Neural cell (in vitro differentiated cells): ENCODE results near the gene ANKS1B. TPM values are rescaled to one million over a fixed set of nuclear protein-coding genes. Genes with fewer than 3 reads are reported as not detected.

Experiments used
- H2AFZ ChIP-seq: fragments of 200-600, 300-800 bp; sonication (generic), shearing (Covaris generic); 2 replicates; pipeline ENCODE4 v1.6.0; 2014; ENCODE audit warnings: low read depth, mild to moderate bottlenecking, antibody characterized with exemption, low read length, moderate library complexity
- H3F3A ChIP-seq: fragments of 200-600 bp; shearing (Covaris generic); 2 replicates; pipeline ENCODE4 v1.6.1; 2016; ENCODE audit warnings: mild to moderate bottlenecking, moderate library complexity, mixed read lengths, antibody characterized with exemption, low read length; ENCODE audit not compliant: insufficient read depth, poor library complexity, severe bottlenecking
- H3K27ac ChIP-seq: fragments of 200-600, 300-800 bp; sonication (generic), shearing (Covaris generic); 2 replicates; pipeline ENCODE4 v1.5.1; 2014; ENCODE audit warnings: mild to moderate bottlenecking, low read length, moderate library complexity
- H3K27me3 ChIP-seq: fragments of 300-800, 200-600 bp; sonication (generic), shearing (Covaris generic); 2 replicates; pipeline ENCODE4 v1.6.0; 2014; ENCODE audit warnings: mild to moderate bottlenecking, low read depth, low read length, moderate library complexity; ENCODE audit not compliant: insufficient read depth
- H3K36me3 ChIP-seq: fragments of 300-800, 200-600 bp; sonication (generic), shearing (Covaris generic); 2 replicates; pipeline ENCODE4 v1.5.1; 2014; ENCODE audit warnings: mild to moderate bottlenecking, antibody characterized with exemption, low read length, moderate library complexity; ENCODE audit not compliant: insufficient read depth
- H3K4me2 ChIP-seq: fragments of 300-800, 200-600 bp; sonication (generic), shearing (Covaris generic); 2 replicates; pipeline ENCODE4 v1.6.0; 2014; ENCODE audit warnings: mild to moderate bottlenecking, low read length
- H3K4me3 ChIP-seq: fragments of 300-800, 200-600 bp; sonication (generic), shearing (Covaris generic); 2 replicates; pipeline ENCODE4 v1.5.1; 2014; ENCODE audit warnings: mild to moderate bottlenecking, low read length, moderate library complexity
- H3K79me2 ChIP-seq: fragments of 200-600 bp; shearing (Covaris generic); replicated peaks from 2 replicates; pipeline ENCODE4 v1.6.0; 2014; ENCODE audit warnings: mild to moderate bottlenecking, low read length, moderate library complexity; ENCODE audit not compliant: insufficient read depth
- H3K9ac ChIP-seq: fragments of 300-800, 200-600 bp; sonication (generic), shearing (Covaris generic); 2 replicates; pipeline ENCODE4 v1.6.1; 2016; ENCODE audit warnings: mild to moderate bottlenecking, low read length, mixed read lengths
- H3K9me2 ChIP-seq: fragments of 200-600 bp; shearing (Covaris generic); 2 replicates; pipeline ENCODE4 v1.6.1; 2016; ENCODE audit warnings: mild to moderate bottlenecking, low read length, mixed read lengths; ENCODE audit not compliant: insufficient read depth
- H3K9me3 ChIP-seq: fragments of 200-600, 300-800 bp; sonication (generic), shearing (Covaris generic); 2 replicates; pipeline ENCODE4 v1.6.1; 2016; ENCODE audit warnings: mild to moderate bottlenecking, mixed run types, low read length, moderate library complexity, mixed read lengths
- H4K20me1 ChIP-seq: fragments of 200-600 bp; shearing (Covaris generic); 2 replicates; pipeline ENCODE4 v1.6.1; 2016; ENCODE audit warnings: mild to moderate bottlenecking, mixed run types; ENCODE audit not compliant: insufficient read depth
- EP300 ChIP-seq: fragments of 450-650 bp; conservative IDR thresholded peaks from 2 replicates; pipeline ENCODE4 v1.6.1; 2014; ENCODE audit warnings: antibody characterized with exemption, mild to moderate bottlenecking, moderate library complexity; ENCODE audit not compliant: poor library complexity, severe bottlenecking
- EZH2 ChIP-seq: fragments of 200-600, 300-800 bp; shearing (Covaris generic), sonication (generic); IDR thresholded peaks from 2 replicates; pipeline ENCODE4 v1.6.1; 2014; ENCODE audit warnings: antibody characterized with exemption, low read length, borderline replicate concordance, mild to moderate bottlenecking; ENCODE audit not compliant: insufficient read depth, poor library complexity, severe bottlenecking
- MXI1 ChIP-seq: fragments of 450-650 bp; conservative IDR thresholded peaks from 2 replicates; pipeline ENCODE4 v1.6.1; 2014; ENCODE audit warnings: antibody characterized with exemption, mild to moderate bottlenecking; ENCODE audit not compliant: poor library complexity, severe bottlenecking
- POLR2AphosphoS5 ChIP-seq: IDR thresholded peaks from 2 replicates; pipeline ENCODE4 v1.6.1; 2012
- RAD21 ChIP-seq: fragments of 450-650 bp; conservative IDR thresholded peaks from 2 replicates; pipeline ENCODE4 v1.6.1; 2014; ENCODE audit warnings: antibody characterized with exemption, mild to moderate bottlenecking, moderate library complexity
- SMC3 ChIP-seq: fragments of 450-650 bp; conservative IDR thresholded peaks from 2 replicates; pipeline ENCODE4 v1.6.1; 2014; ENCODE audit warnings: antibody characterized with exemption, mild to moderate bottlenecking, moderate library complexity; ENCODE audit not compliant: poor library complexity
- TAF1 ChIP-seq: IDR thresholded peaks from 2 replicates; pipeline ENCODE4 v1.6.1; 2012; ENCODE audit warnings: low read depth
- polyA plus RNA-seq: library from polyadenylated mRNA; depleted of rRNA; stranded (reverse); fragments of >200 nt; gene quantifications from 2 replicates; pipeline ENCODE4 v1.2.3, GENCODE V29; 2014
- TF ChIP-seq, protein P1 (sequence below): IDR thresholded peaks from 2 replicates; pipeline ENCODE4 v1.6.1; 2012; ENCODE audit warnings: borderline replicate concordance
- TF ChIP-seq, protein P2 (sequence below): fragments of 450-650 bp; IDR thresholded peaks from 2 replicates; pipeline ENCODE4 v1.5.1; 2014; ENCODE audit warnings: antibody characterized with exemption, mild to moderate bottlenecking, moderate library complexity; ENCODE audit not compliant: poor library complexity, severe bottlenecking

Gene ANKS1B
- polyA plus RNA-seq, 1 donor from 2014 or later, result 65.6 TPM

- Histone ChIP-seq H3K79me2 (no peaks in the 10 kb centered on the region), H3K9me2 (no peaks in the 10 kb centered on the region), H3K9ac (no peak overlapping the region), H3F3A (no peaks in the 10 kb centered on the region), H2AFZ (no peak overlapping the region), H3K27ac (peak overlapping the region; percentile 8), H3K4me2 (no peak overlapping the region), H3K36me3 (no peaks in the 10 kb centered on the region), H3K4me3 (no peak overlapping the region), H3K27me3 (no peaks in the 10 kb centered on the region), H4K20me1 (no peaks in the 10 kb centered on the region), H3K9me3 (no peaks in the 10 kb centered on the region)
- peak; percentile 10 for TF ChIP-seq POLR2AphosphoS5
- no peak for TF ChIP-seq SMC3
- TF ChIP-seq, protein P1, sequence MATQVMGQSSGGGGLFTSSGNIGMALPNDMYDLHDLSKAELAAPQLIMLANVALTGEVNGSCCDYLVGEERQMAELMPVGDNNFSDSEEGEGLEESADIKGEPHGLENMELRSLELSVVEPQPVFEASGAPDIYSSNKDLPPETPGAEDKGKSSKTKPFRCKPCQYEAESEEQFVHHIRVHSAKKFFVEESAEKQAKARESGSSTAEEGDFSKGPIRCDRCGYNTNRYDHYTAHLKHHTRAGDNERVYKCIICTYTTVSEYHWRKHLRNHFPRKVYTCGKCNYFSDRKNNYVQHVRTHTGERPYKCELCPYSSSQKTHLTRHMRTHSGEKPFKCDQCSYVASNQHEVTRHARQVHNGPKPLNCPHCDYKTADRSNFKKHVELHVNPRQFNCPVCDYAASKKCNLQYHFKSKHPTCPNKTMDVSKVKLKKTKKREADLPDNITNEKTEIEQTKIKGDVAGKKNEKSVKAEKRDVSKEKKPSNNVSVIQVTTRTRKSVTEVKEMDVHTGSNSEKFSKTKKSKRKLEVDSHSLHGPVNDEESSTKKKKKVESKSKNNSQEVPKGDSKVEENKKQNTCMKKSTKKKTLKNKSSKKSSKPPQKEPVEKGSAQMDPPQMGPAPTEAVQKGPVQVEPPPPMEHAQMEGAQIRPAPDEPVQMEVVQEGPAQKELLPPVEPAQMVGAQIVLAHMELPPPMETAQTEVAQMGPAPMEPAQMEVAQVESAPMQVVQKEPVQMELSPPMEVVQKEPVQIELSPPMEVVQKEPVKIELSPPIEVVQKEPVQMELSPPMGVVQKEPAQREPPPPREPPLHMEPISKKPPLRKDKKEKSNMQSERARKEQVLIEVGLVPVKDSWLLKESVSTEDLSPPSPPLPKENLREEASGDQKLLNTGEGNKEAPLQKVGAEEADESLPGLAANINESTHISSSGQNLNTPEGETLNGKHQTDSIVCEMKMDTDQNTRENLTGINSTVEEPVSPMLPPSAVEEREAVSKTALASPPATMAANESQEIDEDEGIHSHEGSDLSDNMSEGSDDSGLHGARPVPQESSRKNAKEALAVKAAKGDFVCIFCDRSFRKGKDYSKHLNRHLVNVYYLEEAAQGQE, result no peak
- TF ChIP-seq RAD21, result no peak
- TF ChIP-seq EZH2, result no peak
- TF ChIP-seq EP300, result no peak
These were observed 1114.2 kb downstream of the ANKS1B start for GRCh38 chr12:98870504-98870903.

GRCh38 chr12:98869886-98870503 lies 1114.7 kb downstream of the ANKS1B start:
- Histone ChIP-seq H3F3A (no peaks in the 10 kb centered on the region), H3K9me2 (no peaks in the 10 kb centered on the region), H4K20me1 (no peaks in the 10 kb centered on the region), H3K36me3 (no peaks in the 10 kb centered on the region), H2AFZ (no peak overlapping the region), H3K27me3 (no peaks in the 10 kb centered on the region), H3K4me3 (no peak overlapping the region), H3K9me3 (no peaks in the 10 kb centered on the region), H3K4me2 (no peak overlapping the region), H3K27ac (peak overlapping the region; percentile 8), H3K79me2 (no peaks in the 10 kb centered on the region), H3K9ac (no peak overlapping the region)
- TF ChIP-seq EP300, result no peak
- TF ChIP-seq TAF1, result no peak
- no peak for TF ChIP-seq RAD21
- TF ChIP-seq MXI1, result no peak
- TF ChIP-seq, protein P2, sequence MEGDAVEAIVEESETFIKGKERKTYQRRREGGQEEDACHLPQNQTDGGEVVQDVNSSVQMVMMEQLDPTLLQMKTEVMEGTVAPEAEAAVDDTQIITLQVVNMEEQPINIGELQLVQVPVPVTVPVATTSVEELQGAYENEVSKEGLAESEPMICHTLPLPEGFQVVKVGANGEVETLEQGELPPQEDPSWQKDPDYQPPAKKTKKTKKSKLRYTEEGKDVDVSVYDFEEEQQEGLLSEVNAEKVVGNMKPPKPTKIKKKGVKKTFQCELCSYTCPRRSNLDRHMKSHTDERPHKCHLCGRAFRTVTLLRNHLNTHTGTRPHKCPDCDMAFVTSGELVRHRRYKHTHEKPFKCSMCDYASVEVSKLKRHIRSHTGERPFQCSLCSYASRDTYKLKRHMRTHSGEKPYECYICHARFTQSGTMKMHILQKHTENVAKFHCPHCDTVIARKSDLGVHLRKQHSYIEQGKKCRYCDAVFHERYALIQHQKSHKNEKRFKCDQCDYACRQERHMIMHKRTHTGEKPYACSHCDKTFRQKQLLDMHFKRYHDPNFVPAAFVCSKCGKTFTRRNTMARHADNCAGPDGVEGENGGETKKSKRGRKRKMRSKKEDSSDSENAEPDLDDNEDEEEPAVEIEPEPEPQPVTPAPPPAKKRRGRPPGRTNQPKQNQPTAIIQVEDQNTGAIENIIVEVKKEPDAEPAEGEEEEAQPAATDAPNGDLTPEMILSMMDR, result no peak
- TF ChIP-seq, protein P1, result no peak
- no peak for TF ChIP-seq SMC3
- no peak for TF ChIP-seq POLR2AphosphoS5
- TF ChIP-seq EZH2, result no peak
